HG03460 (cell line): ENCODE measurements around the gene KHDRBS1.
A peak's percentile ranks its signal among the peaks of the same experiment; 100 is the strongest.
"Not testable (repeated sequence)": the region's sequence is repeated elsewhere in the genome, so short reads cannot be mapped to it uniquely, and the experiment has no call there.

ENCODE experiments used
- ATAC-seq: cut with Tn5 transposase; IDR thresholded peaks from one replicate; pipeline ENCODE4 v1.9.1; 2021; ENCODE audit not compliant: unreplicated experiment

The KHDRBS1 gene

GRCh38 chr1:32012709-32013385 is 821 bp upstream of the KHDRBS1 start:
- no peak for ATAC-seq

- ATAC-seq, result peak; percentile 31
Observed at GRCh38 chr1:32014199-32014947, 705 bp downstream of the KHDRBS1 start.

- ATAC-seq, result no peak
Observed at GRCh38 chr1:32014948-32015273, 1.2 kb downstream of the KHDRBS1 start.

- no peak for ATAC-seq
Observed at GRCh38 chr1:32020339-32020738, 6.7 kb downstream of the KHDRBS1 start.

- ATAC-seq, result not testable (repeated sequence)
Observed at GRCh38 chr1:32021574-32022018, 7.9 kb downstream of the KHDRBS1 start.

GRCh38 chr1:32023351-32023750 is 9.7 kb downstream of the KHDRBS1 start:
- no peak for ATAC-seq

- ATAC-seq, result no peak
Observed at GRCh38 chr1:32025515-32025914, 11.8 kb downstream of the KHDRBS1 start.

GRCh38 chr1:32028746-32029145 is 15.1 kb downstream of the KHDRBS1 start:
- no peak for ATAC-seq

GRCh38 chr1:32031578-32032274 is 18.1 kb downstream of the KHDRBS1 start:
- ATAC-seq, result no peak

GRCh38 chr1:32032275-32032615 is 18.6 kb downstream of the KHDRBS1 start:
- no peak for ATAC-seq

GRCh38 chr1:32035119-32035518 is 21.5 kb downstream of the KHDRBS1 start:
- no peak for ATAC-seq

- no peak for ATAC-seq
Observed at GRCh38 chr1:32040711-32041110, 27.0 kb downstream of the KHDRBS1 start.

GRCh38 chr1:32042330-32042729 is 28.7 kb downstream of the KHDRBS1 start:
- ATAC-seq, result no peak

- no peak for ATAC-seq
Observed at GRCh38 chr1:32044234-32044633, 30.6 kb downstream of the KHDRBS1 start.

- ATAC-seq, result no peak
Observed at GRCh38 chr1:32045772-32046171, 32.1 kb downstream of the KHDRBS1 start.

- ATAC-seq, result no peak
Observed at GRCh38 chr1:32047701-32048100, 34.0 kb downstream of the KHDRBS1 start.

GRCh38 chr1:32048440-32048839 is 34.8 kb downstream of the KHDRBS1 start:
- no peak for ATAC-seq

- no peak for ATAC-seq
Observed at GRCh38 chr1:32051706-32052105, 38.0 kb downstream of the KHDRBS1 start.

GRCh38 chr1:32052887-32053286 is 39.2 kb downstream of the KHDRBS1 start:
- no peak for ATAC-seq

- ATAC-seq, result no peak
Observed at GRCh38 chr1:32055416-32055815, 41.7 kb downstream of the KHDRBS1 start.

GRCh38 chr1:32056598-32056997 is 42.9 kb downstream of the KHDRBS1 start:
- no peak for ATAC-seq

GRCh38 chr1:32060914-32061313 is 47.2 kb downstream of the KHDRBS1 start:
- no peak for ATAC-seq
